Measurements from ENCODE around the gene GRHL1.

- no peak for TF ChIP-seq CTCF (optimal IDR thresholded peaks at IDR 0.05 in 1 of 3, IDR thresholded peaks at IDR 0.05 in 1 of 3, conservative IDR thresholded peaks at IDR 0.05 in 1 of 3; ENCODE audit: extremely low read depth in 1 of 3, insufficient read depth in 2 of 3, low read length in 3 of 3)
- no peak for TF ChIP-seq EZH2 (IDR thresholded peaks at IDR 0.05; ENCODE audit: low read length)
Observed at GRCh38 chr2:9981655-9982054, 30.2 kb downstream of the GRHL1 start.
